Inflammatory macrophage (primary cell): ENCODE results near the gene CST8.
"Not testable (repeated sequence)": the region's sequence is repeated elsewhere in the genome, so short reads cannot be mapped to it uniquely, and the experiment has no call there.

Source experiments
- DNase-seq, 2 donors: peaks; one replicate each; pipeline ENCODE4 v3.0.0-alpha.2; 2020 to 2022
- total RNA-seq, 18 experiments: gene quantifications; one replicate each; lab custom pipeline; 2026; ENCODE audit warnings: mixed read lengths in 6 of 18, inconsistent platforms in 2 of 18; lab: John Stamatoyannopoulos, UW

Gene CST8, protein sequence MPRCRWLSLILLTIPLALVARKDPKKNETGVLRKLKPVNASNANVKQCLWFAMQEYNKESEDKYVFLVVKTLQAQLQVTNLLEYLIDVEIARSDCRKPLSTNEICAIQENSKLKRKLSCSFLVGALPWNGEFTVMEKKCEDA
- 0 to 0.06 (median 0) reads per million in 18 experiments for total RNA-seq

DNA sequence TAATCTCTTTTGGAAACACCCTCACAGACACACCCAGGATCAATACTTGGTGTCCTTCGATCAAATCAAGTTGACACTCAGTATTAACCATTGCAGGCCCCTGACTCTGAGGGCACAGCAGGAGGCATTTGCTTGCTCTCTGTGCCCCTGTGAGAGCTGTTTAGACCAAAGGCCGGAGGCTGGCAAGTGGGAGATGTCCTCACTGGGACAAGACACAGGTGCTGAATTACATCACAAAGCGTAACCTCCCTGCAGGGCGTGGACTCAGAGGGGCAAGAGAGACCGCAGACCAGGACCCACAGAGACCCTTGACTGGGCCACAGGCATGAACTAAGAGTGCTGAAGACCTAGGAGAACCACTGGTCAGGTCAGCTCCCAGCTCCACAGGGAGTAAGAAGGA, at the start of gene CST8:
CST8 (plus strand) TSS at position 301 of the 400 bp plus-strand sequence. CDS start 551 bp downstream, outside the sequence.
- DNase-seq: no peak

- peak; percentile 76 to 77 for DNase-seq
Measured at GRCh38 chr20:23441850-23442313, 49.0 kb upstream of the CST8 start.

GRCh38 chr20:23442436-23442835, 48.5 kb upstream of the CST8 start:
- no peak for DNase-seq

DNA sequence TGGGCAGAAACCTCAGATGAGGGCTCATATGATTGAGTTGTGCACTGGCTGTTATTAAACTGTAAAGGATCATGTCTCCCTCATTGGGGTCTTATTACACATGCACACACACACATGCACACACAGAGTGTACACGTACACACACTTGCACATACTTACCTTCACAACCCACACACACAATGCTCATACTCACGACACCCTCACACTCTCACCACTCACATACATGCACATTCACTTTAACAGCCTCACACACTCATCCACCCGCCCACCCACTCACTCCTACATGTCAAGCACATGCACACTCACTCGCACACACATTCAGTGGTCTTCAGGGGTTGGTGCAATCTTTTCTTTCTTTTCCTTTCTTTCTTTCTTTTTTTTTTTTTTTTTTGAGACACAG, 46.1 kb upstream of the CST8 start:
- DNase-seq: no peak

DNA sequence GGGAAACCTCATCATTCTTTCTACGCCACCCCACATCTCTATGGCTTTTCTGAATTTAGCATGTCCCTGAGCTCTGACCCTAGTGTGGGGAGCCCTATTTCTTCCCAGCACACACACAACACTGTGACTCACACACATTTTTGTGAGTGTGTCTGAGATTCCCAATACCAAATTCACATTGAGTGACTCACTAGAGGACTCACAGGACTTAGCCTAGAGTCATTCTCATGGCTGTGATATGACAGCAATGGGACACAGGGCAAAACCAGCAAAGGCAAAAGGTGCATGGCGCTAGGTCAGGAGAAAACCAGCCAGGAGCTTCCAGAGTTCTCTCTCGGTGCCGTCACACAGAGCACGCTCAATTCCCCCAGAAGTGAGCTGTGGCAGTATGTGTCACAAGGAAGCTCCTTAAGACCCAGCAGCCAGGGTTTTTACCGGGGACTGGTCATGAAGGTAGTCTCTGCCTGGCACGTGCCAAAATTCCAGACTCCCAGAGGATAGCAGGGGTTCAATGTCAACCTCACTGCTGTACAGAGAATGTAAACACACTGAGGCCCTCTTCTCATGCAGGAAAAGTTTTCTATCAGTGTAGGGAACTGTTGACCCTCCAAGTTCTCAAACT, 45.2 kb upstream of the CST8 start:
- DNase-seq: no peak

- DNase-seq: peak; percentile 65 to 70
Measured at GRCh38 chr20:23446505-23446904, 44.4 kb upstream of the CST8 start.

DNA sequence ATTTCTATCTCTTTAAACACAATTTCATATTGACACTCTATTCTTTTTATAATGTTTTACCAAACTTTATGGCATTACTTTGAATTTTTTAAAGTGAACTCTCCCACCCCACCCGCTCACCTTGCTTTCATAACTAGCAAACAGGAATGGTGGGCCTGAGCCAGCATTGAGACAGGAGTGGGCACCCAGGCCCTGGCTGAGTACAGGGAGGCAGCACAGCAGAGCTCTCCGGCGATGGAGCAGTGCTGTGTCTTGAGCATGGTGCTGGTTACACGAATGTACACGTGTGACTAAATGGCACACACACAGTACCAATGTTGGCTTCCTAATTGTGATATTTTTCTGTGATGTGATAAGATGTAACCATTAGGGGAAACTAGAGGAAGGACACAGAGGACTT, 42.8 kb upstream of the CST8 start:
- no peak for DNase-seq

GRCh38 chr20:23449421-23449820, 41.5 kb upstream of the CST8 start:
- peak; percentile 33 to 76 for DNase-seq

GRCh38 chr20:23450877-23451276, 40.0 kb upstream of the CST8 start:
- no peak for DNase-seq

- no peak for DNase-seq
Measured at GRCh38 chr20:23451956-23452487, 38.9 kb upstream of the CST8 start.

- DNase-seq: no peak
Measured at GRCh38 chr20:23452776-23453175, 38.1 kb upstream of the CST8 start, which contains the start of gene CST11. CST11 (minus strand) TSS chr20:23452876; CDS start chr20:23452811, 65 bp downstream.

DNA sequence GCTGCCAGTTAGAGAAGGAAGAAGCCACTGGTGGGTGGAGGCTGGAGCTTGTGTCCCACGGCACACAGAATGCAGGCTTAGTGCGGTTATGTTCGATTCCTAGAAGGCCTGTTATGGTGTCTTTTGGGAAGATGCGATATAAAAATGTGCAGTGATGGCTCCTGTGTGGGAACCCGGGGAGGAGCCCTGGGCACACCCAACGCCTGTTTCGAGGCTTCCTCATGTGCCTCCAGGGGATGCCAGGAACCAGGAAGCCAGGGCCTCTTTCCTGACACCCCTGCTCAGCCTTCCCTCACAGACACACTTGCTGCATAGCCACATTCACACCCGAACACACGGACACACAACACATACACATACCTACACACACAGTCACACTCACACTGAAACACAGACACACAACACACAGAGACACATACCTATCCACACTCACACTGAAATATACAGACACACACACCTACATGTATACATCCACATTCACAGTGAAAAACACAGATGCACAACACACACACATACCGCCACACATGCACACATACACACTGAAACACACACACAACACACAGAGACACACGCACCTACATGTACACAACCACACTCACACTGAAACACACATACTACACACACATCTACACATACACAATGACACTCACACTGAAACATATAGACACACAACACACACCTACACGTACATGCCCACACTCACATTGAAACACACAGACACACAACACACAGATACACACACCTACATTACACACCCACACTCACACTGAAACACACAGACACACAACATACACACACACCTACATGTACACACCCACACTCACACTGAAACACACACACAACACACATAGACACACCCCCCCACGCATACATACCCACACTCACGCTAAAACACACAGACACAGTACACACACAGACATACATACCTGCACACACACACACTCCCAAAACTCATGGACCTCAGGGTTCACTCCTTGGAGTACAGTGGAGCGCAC, 37.1 kb upstream of the CST8 start:
- DNase-seq: no peak

GRCh38 chr20:23454816-23455215, 36.1 kb upstream of the CST8 start:
- DNase-seq: no peak

DNA sequence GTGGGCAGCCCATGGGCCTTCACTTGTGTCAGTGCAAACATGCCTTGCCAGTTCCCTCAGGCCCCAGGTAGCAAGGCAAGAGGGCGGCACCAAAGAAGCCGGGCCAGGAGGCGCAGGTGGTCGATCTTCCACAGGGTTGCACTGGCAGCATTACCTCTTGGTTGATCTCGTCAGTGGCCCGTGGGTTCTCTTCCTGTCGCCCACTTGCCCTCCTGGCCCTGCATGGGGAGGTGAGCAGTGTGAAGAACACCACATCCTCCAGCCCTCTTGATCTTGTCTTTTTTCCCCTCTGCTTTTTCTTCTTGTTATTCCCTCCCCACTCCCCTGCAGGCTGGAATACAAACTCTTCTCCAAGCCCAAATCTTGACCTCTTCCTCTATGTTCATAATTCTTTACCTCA, 35.3 kb upstream of the CST8 start:
- no peak for DNase-seq

DNA sequence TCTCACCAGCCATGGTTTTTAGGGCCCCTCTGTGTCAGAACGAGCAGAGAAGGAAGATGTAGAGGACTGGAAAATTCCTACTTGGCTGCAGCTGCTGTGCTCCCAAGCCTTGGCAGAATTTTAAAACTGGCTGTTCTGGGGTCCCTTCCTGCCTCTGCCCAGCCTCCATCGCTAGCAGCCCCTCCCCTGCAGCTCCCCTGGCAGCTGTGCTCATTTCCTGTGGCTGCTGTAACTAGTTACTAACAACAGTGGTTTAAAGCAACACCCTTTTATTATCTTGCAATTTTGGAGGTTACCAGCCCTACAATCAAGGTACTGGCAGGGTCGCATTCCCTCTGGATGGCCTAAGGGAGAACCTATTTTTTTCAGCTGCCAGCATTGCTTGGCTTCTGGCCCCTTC, 34.5 kb upstream of the CST8 start:
- DNase-seq: no peak

GRCh38 chr20:23456873-23457272, 34.0 kb upstream of the CST8 start:
- DNase-seq: no peak

- peak; percentile 50 to 58 for DNase-seq
Measured at GRCh38 chr20:23459461-23460150, 31.3 kb upstream of the CST8 start.

DNA sequence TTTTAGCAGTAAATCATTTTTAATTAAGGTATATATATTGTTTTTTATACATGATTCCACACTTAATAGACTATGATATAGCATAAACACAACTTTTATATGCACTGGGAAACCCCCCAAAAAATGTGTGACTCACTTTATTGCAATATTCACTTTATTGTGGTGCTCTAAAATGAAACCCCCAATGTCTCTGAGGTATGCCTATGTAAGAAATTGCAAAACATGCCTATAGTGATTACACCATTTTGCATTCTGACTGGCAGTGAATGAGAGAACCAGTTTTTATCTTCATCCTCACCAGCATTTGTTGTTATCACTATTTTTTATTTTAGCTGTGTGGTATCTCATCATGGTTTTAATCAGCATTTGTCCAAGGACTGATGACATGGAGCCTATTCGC, 29.7 kb upstream of the CST8 start:
- no peak for DNase-seq

- not testable (repeated sequence) for DNase-seq
Measured at GRCh38 chr20:23466961-23467360, 24.0 kb upstream of the CST8 start.

GRCh38 chr20:23472306-23472705, 18.6 kb upstream of the CST8 start:
- DNase-seq: not testable (repeated sequence)

DNA sequence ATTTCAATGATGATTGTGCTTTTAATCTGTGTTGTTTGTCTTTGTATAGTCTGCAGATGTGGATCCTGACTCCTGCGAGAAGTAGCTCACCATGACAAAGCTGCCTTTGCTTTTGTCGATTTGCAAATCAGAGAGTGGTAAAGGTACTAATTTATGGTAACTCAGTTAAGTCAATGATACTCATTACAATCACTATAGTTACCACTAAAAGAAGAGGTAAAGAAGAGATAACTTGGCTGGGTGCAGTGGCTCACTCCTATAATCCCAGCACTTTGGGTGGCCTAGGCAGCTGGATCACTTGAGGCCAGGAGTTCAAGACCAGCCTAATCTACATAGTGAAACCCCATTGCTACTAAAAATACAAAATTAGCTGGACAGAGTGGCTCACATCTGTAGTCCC, 17.6 kb upstream of the CST8 start:
- DNase-seq: not testable (repeated sequence)

- DNase-seq: no peak
Measured at GRCh38 chr20:23475395-23475794, 15.5 kb upstream of the CST8 start.
